HK-2 (cell line): ENCODE results near the gene MBOAT1.
"Not testable (repeated sequence)": the region's sequence is repeated elsewhere in the genome, so short reads cannot be mapped to it uniquely, and the experiment has no call there.

Experiments
- DNase-seq: peaks from one replicate; pipeline ENCODE4 v3.0.0-alpha.2; 2018; ENCODE audit not compliant: unreplicated experiment

Gene MBOAT1

GRCh38 chr6:20203561-20204511 is 8.4 kb downstream of the MBOAT1 start:
- no peak for DNase-seq

DNA sequence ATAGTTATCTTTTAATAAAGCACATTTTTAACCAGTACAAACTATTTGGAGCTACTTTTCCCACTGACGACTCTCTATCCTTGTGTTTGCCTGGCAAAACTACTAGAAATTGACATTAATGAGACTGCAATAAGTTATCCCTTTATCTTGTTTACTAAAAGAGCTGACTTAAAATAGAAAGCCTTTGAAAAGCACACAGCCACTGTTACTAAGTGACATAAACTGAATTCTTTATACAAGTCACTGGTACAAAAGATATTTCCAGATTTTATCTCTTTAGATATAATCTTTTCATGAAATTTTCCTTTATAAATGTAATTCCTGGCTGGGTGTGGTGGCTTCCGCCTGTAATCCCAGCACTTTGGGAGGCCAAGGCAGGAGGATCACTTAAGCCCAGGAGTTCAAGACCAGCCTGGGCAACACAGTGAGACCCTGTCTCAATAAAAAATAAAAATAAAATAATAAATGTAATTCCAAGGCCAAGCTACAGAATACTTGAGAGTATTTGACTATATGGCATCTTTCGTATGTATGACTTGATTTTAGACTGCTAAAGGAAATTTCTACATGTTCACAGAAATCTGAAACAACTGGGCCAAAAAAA is 9.5 kb downstream of the MBOAT1 start:
- no peak for DNase-seq

GRCh38 chr6:20202324-20202658 is 10.0 kb downstream of the MBOAT1 start:
- no peak for DNase-seq

GRCh38 chr6:20200761-20201630 is 11.3 kb downstream of the MBOAT1 start:
- no peak for DNase-seq

DNA sequence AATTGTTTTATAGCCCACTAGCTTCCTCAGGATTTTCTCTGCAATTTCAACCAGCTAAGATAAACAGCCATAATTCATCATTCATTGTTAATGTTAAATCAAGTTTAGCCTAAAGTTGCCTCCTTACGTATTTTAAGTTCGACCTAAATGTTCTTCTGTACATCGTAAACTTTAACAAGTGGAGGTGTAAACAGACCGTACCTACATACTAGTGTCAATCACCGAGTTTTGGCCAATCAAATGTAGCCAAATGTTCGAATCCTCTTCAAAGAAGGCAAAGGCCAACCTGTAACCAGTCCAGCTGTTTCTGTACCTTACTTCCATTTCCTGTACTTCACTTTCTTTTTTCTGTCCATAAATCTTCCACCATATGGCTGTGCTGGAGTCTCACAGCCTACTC is 13.5 kb downstream of the MBOAT1 start:
- DNase-seq = no peak

GRCh38 chr6:20198156-20198774 is 14.0 kb downstream of the MBOAT1 start:
- no peak for DNase-seq

- no peak for DNase-seq
Measured at GRCh38 chr6:20197251-20197650, 15.0 kb downstream of the MBOAT1 start.

GRCh38 chr6:20192625-20193024 is 19.6 kb downstream of the MBOAT1 start:
- DNase-seq = no peak

DNA sequence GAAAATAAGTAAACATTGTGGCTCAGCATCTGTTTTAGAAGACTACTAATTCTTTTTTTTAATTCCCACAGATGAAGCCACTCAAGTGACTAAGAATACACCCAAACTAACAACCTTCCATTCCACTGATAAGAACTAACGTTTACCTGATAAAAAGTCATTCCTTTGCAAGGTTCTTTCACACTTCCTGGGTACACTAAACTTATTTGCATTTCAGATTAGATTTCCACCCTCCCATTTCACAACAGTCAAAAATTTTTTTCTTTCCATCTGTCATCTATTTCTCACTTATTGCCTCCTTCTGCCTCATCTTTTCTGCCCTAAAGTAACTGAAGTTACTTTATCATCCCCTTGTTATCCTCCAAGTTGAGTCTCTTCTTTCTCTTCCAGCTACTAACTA is 20.3 kb downstream of the MBOAT1 start:
- DNase-seq = no peak

GRCh38 chr6:20188630-20189075 is 23.6 kb downstream of the MBOAT1 start:
- no peak for DNase-seq

DNA sequence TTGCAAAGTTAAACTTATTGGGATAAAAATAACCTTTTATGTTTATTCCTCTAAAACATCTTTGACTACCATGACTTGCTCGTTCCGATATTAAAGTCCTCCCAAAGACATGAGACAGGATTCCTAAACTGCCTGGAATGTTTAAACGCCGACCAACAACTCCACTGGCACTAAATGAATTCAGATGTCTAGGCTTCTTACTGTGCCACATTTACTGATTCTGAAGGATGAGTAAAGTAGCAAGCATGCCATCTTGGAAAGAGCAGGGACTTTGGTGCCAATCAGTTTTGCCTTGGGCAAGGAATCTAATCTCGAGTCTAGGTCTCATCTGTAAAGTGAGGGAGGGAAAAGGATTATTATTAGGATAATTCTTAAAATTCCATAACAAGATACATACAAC is 25.3 kb downstream of the MBOAT1 start:
- DNase-seq = no peak

- no peak for DNase-seq
Measured at GRCh38 chr6:20183706-20184105, 28.6 kb downstream of the MBOAT1 start.

DNA sequence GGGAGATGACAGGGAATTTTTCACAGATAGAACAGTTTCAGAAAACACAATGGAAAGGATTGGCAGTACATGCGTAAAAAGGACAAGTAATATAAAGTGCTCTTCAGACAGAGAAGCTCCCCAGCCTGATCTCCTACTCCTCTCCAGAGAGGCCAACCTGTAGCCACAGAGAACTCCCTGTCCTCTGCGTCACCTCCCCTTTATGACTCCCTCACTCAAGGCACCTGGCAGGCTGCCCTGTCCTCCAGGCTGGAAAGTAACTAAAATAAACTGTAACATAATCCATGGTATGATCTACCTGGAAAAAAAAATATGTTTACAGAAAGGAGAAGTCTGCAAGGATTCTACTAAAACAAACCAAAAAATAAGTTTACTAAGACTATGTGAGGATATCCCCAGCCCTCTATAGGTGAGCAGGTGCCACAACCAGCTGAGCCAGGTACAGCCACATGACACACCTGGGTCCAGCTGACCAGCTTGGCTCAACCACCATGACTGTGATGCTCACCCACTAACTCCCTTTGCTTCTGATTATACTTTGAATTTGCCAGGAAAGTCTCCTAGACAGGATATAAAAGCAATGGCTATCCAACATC is 29.2 kb downstream of the MBOAT1 start:
- no peak for DNase-seq

- no peak for DNase-seq
Measured at GRCh38 chr6:20182069-20182468, 30.2 kb downstream of the MBOAT1 start.

GRCh38 chr6:20180935-20181334 is 31.3 kb downstream of the MBOAT1 start:
- no peak for DNase-seq

- not testable (repeated sequence) for DNase-seq
Measured at GRCh38 chr6:20179287-20180045, 32.8 kb downstream of the MBOAT1 start.

DNA sequence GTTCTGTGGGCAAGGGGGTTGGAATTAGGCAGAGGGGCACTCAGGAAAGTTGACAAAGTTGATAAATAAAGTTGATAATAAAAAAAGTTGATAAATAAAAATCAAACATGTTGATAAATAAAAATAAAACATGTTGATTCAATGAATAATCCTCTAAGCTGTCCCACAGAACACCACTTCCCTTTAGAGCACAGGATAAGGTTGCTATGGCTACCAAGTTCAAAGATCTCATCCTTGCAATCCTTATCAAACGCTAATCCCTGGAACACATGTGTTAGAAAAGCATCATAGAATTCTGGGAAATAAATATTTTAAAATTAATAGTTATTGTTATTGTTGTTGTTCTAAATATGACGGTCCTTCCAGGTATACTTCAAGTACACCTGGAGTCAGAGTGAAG is 33.9 kb downstream of the MBOAT1 start:
- DNase-seq = no peak

DNA sequence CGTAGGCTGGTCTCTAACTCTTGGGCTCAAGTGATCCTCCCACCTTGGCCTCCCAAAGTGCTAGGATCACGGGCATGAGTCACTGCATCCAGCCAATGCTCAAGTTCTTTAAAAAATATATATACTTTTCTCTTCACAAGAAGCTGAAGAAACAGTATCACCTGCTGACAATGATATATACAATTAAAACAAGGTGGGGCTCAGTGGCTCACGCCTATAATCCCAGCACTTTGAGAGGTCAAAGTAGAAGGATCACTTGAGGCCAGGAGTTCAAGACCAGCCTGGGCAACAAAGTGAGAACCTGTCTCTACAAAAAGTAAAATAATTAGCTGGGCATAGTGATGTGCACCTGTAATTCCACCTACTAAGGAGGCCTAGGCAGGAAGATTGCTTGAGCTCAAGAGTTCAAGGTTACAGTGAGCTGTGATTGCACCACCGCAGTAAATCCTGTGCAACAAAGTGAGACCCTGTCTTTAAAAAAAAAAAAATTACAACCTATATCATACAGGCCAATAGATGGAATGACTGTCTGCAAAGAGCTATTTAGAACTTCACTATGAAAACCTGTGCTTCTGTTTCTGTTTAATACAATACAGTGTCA is 36.4 kb downstream of the MBOAT1 start:
- no peak for DNase-seq

DNA sequence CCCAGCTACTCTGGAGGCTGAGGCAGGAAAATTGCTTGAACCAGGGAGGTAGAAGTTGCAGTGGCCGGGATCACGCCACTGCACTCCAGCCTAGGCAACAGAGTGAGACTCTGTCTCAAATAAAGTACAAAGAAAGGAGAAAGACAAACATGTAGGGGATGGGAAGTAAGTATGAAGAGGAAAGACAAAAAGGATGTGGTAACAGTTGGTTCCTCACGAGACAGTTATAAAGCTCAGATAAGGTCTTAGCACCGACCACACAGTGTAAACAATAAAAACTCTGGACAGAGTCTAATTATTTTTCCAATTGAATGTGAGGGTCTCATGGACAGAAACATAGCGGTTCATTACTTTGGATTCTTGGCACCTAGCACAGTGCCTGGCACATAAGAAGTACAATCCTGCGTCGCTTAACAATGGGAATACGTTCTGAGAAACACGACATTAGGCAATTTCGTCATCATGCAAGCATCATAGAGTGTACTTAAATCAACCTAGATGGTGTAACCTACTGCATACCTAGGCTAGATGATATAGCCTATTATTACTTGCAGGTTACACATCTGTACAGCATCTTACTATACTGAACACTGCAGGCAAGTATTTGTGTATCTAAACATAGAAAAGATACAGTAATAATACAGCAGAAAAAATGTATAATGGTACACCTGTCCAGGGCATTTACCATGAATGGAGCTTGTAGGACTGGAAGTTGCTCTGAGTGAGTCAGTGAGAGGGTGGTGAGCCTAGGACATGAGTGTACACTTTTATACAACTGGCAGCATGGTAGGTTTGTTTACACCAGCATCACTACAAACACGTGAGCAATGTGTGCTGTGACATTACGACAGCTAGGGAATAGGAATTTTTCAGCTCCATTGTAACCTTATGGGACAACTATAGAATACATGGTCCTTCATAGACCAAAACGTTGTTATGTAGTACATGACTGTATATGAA is 38.2 kb downstream of the MBOAT1 start:
- DNase-seq = no peak
